H9 (cell line): ENCODE results near the gene CTU2. TPM values are rescaled to one million over a fixed set of nuclear protein-coding genes. Genes with fewer than 3 reads are reported as not detected.

Source experiments
- DNase-seq: peaks from one replicate; pipeline ENCODE4 v3.0.0-alpha.2; 2017
- H2AFZ ChIP-seq: one replicate; pipeline ENCODE4 v1.6.1; 2013; ENCODE audit warnings: mild to moderate bottlenecking, low read length, control low read depth, moderate library complexity
- H2AK5ac ChIP-seq: 2 replicates; pipeline ENCODE4 v1.6.1; 2013; ENCODE audit warnings: low read length, control low read depth, mixed read lengths; ENCODE audit not compliant: insufficient read length
- H2BK120ac ChIP-seq: one replicate; pipeline ENCODE4 v1.6.1; 2013; ENCODE audit warnings: low read depth, mild to moderate bottlenecking, low read length, control low read depth, inconsistent platforms; ENCODE audit not compliant: poor library complexity, severe bottlenecking
- H2BK12ac ChIP-seq: 2 replicates; pipeline ENCODE4 v1.6.1; 2013; ENCODE audit warnings: low read length, control low read depth, mixed read lengths, low read depth; ENCODE audit not compliant: insufficient read length
- H2BK15ac ChIP-seq: 2 replicates; pipeline ENCODE4 v1.6.1; 2013; ENCODE audit warnings: low read depth, low read length, control low read depth
- H2BK20ac ChIP-seq: one replicate; pipeline ENCODE4 v1.6.1; 2013; ENCODE audit warnings: low read depth, mild to moderate bottlenecking, low read length, control low read depth, inconsistent platforms; ENCODE audit not compliant: poor library complexity, severe bottlenecking
- H2BK5ac ChIP-seq: 2 replicates; pipeline ENCODE4 v1.6.1; 2013; ENCODE audit warnings: low read length, control low read depth, mixed read lengths; ENCODE audit not compliant: insufficient read length
- H3K14ac ChIP-seq: 2 replicates; pipeline ENCODE4 v1.6.1; 2013; ENCODE audit warnings: low read length, control low read depth; ENCODE audit not compliant: insufficient read depth
- H3K18ac ChIP-seq: 2 replicates; pipeline ENCODE4 v1.6.1; 2013; ENCODE audit warnings: low read depth, mild to moderate bottlenecking, mixed read lengths, low read length, control low read depth; ENCODE audit not compliant: insufficient read length
- H3K23ac ChIP-seq: 2 replicates; pipeline ENCODE4 v1.6.1; 2013; ENCODE audit warnings: low read length, control low read depth, mixed read lengths, low read depth; ENCODE audit not compliant: insufficient read length
- H3K23me2 ChIP-seq: 2 replicates; pipeline ENCODE4 v1.6.1; 2013; ENCODE audit warnings: low read depth, mild to moderate bottlenecking, mixed read lengths, low read length, control low read depth; ENCODE audit not compliant: insufficient read length, poor library complexity, severe bottlenecking
- H3K27ac ChIP-seq: 2 replicates; pipeline ENCODE4 v1.5.1; 2013; ENCODE audit warnings: low read length, control low read depth, mixed read lengths, low read depth; ENCODE audit not compliant: insufficient read length
- H3K27me3 ChIP-seq: 2 replicates; pipeline ENCODE4 v1.6.1; 2013; ENCODE audit warnings: low read length, control low read depth, inconsistent platforms; ENCODE audit not compliant: insufficient read depth
- H3K4ac ChIP-seq: 2 replicates; pipeline ENCODE4 v1.6.1; 2013; ENCODE audit warnings: low read depth, mild to moderate bottlenecking, control low read depth, inconsistent platforms, low read length, moderate library complexity
- H3K4me1 ChIP-seq: 2 replicates; pipeline ENCODE4 v1.6.1; 2013; ENCODE audit warnings: low read length, control low read depth, inconsistent platforms; ENCODE audit not compliant: insufficient read depth
- H3K4me2 ChIP-seq: 2 replicates; pipeline ENCODE4 v1.6.1; 2013; ENCODE audit warnings: low read length, control low read depth, mixed read lengths; ENCODE audit not compliant: insufficient read length, insufficient read depth
- H3K56ac ChIP-seq: 2 replicates; pipeline ENCODE4 v1.6.1; 2013; ENCODE audit warnings: low read depth, mild to moderate bottlenecking, mixed read lengths, low read length, control low read depth; ENCODE audit not compliant: insufficient read length
- H3K79me1 ChIP-seq: 2 replicates; pipeline ENCODE4 v1.6.1; 2013; ENCODE audit warnings: low read depth, mild to moderate bottlenecking, moderate library complexity, low read length, control low read depth, inconsistent platforms; ENCODE audit not compliant: insufficient read depth, poor library complexity, severe bottlenecking
- H3K79me2 ChIP-seq: 2 replicates; pipeline ENCODE4 v1.6.1; 2013; ENCODE audit warnings: low read length, control low read depth, inconsistent platforms; ENCODE audit not compliant: insufficient read depth
- H3K9ac ChIP-seq: 2 replicates; pipeline ENCODE4 v1.6.1; 2013; ENCODE audit warnings: low read length, control low read depth, mixed read lengths; ENCODE audit not compliant: insufficient read length; ENCODE audit errors: extremely low read depth
- H3K9me3 ChIP-seq: one replicate; pipeline ENCODE4 v1.6.1; 2013; ENCODE audit warnings: low read depth, low read length, inconsistent platforms; ENCODE audit not compliant: control insufficient read depth
- H3T11ph ChIP-seq: one replicate; pipeline ENCODE4 v1.6.1; 2013; ENCODE audit warnings: mild to moderate bottlenecking, low read length, control low read depth, inconsistent platforms
- H4K20me1 ChIP-seq: one replicate; pipeline ENCODE4 v1.6.1; 2013; ENCODE audit not compliant: control insufficient read depth, insufficient read length, insufficient read depth
- H4K5ac ChIP-seq: 2 replicates; pipeline ENCODE4 v1.6.1; 2013; ENCODE audit warnings: low read depth, mild to moderate bottlenecking, mixed read lengths, low read length, control low read depth; ENCODE audit not compliant: insufficient read length
- H4K8ac ChIP-seq: replicated peaks from 2 replicates; pipeline ENCODE4 v1.6.1; 2013; ENCODE audit warnings: low read length, control low read depth, mixed read lengths, low read depth; ENCODE audit not compliant: insufficient read length
- H4K91ac ChIP-seq: 2 replicates; pipeline ENCODE4 v1.6.1; 2013; ENCODE audit warnings: low read depth, mild to moderate bottlenecking, moderate library complexity, mixed read lengths, low read length, control low read depth; ENCODE audit not compliant: insufficient read length
- H3K27ac Mint-ChIP-seq, 3 experiments: 2 replicates in 2 of 3; 3 replicates in 1 of 3; pipeline ENCODE4 v1.8.0; 2020 to 2021; ENCODE audit warnings: mixed read lengths in 3 of 3, mild to moderate bottlenecking in 1 of 3, moderate library complexity in 1 of 3
- H3K27me3 Mint-ChIP-seq: 2 replicates; pipeline ENCODE4 v1.8.0; 2021; ENCODE audit warnings: low read depth, mild to moderate bottlenecking, moderate library complexity, mixed read lengths
- H3K36me3 Mint-ChIP-seq, 3 experiments: 2 replicates in 2 of 3; 3 replicates in 1 of 3; pipeline ENCODE4 v1.8.0; 2020 to 2021; ENCODE audit warnings: low read depth in 3 of 3, mixed read lengths in 3 of 3; ENCODE audit not compliant: insufficient read depth in 1 of 3
- H3K4me1 Mint-ChIP-seq, 2 experiments: 2 replicates each; pipeline ENCODE4 v1.8.0; 2020; ENCODE audit warnings: mixed read lengths in 2 of 2
- H3K4me3 Mint-ChIP-seq, 2 experiments: 2 replicates in 1 of 2; 3 replicates in 1 of 2; pipeline ENCODE4 v1.8.0; 2020 to 2021; ENCODE audit warnings: mild to moderate bottlenecking in 2 of 2, mixed read lengths in 2 of 2, moderate library complexity in 1 of 2
- H3K9me3 Mint-ChIP-seq, 2 experiments: 2 replicates in 1 of 2; 3 replicates in 1 of 2; pipeline ENCODE4 v1.8.0; 2020; ENCODE audit warnings: mild to moderate bottlenecking in 2 of 2, mixed read lengths in 2 of 2, moderate library complexity in 1 of 2
- CTCF ChIP-seq: fragments of 200-600 bp; sonication (generic); conservative IDR thresholded peaks from 3 replicates; pipeline ENCODE4 v1.8.0; 2021; ENCODE audit warnings: antibody characterized with exemption, mild to moderate bottlenecking
- WGBS: extraction: QIAGEN DNeasy Blood & Tissue Kit; methylation state at CpG from one replicate; pipeline ENCODE4 v1.1.7; 2013; ENCODE audit warnings: missing lambda C conversion rate, low lambda C conversion rate, mixed read lengths; ENCODE audit not compliant: insufficient read length; ENCODE audit errors: extremely low coverage; 5-methylcytosine and 5-hydroxymethylcytosine counted together
- total RNA-seq: library from RNA; stranded (reverse); gene quantifications from 2 replicates; pipeline ENCODE4 v1.2.1, GENCODE V29; 2021

Gene CTU2
- total RNA-seq, 1 experiment from 2014 or later: 32.8 TPM

DNA sequence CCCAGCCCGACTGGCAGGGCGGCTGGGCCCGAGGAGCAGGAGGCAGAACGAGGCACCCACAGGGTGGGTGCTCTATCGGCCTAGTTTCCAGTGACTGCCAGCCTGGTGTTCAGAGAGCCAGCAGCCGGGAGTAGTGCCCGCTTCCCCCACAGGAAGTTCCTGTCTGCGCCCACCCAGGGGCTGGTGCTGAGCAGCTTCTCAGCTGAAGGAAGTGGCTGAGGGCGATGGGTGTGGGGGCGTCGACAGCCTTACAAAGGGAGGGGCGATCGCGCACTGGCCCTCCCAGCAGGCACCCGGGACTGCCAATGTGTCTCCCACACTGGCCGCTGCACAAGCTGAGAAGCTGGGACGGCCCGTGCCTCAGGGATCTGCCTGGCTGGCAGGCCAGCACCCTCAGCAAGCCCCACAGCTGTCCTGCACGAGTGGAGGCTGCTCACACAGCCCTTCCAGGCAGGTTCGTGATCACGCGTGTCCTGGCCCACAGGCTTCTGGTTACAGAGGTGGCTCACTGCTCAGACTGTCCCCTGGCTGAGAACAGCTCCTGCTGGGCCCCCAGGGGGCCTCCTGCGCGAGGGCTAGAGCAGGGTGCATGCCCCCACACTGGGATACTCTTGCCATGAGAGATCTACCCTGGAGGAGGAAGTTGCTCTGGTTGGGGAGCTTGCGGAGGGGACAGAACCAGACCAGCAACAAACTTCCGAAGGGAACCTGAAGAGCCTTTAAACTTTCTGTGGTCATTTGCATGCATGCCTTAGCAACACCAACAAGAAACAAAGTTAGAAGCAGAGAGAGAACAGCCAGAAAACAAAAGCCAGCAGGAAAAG is 2.6 kb upstream of the CTU2 start:
- no peaks in the 10 kb centered on the region for H3K27me3 ChIP-seq
- no peak overlapping the region for H4K5ac ChIP-seq
- no peak overlapping the region for H2BK5ac ChIP-seq
- H3K9me3 Mint-ChIP-seq: no peaks in the 10 kb centered on the region; a peak in 1 of 5 replicates
- H3K23me2 ChIP-seq: peaks cover 9% of the 10 kb centered on the region
- no peak overlapping the region for H3K4ac ChIP-seq
- peaks cover 3% of the 10 kb centered on the region; the same call in 1 of the 2 replicates for H3K79me2 ChIP-seq
- H4K20me1 ChIP-seq: no peaks in the 10 kb centered on the region
- H2BK15ac ChIP-seq: no peak overlapping the region
- no peak for DNase-seq
- H2AFZ ChIP-seq: no peak overlapping the region
- H3K36me3 Mint-ChIP-seq: peaks cover 0 to 4% (median 2%) of the 10 kb centered on the region in 3 experiments; a peak in 2 of 7 replicates
- no peak overlapping the region for H4K91ac ChIP-seq
- TF ChIP-seq CTCF: no peak
- H3K4me1 ChIP-seq: peaks cover 4% of the 10 kb centered on the region; the same call in 1 of the 2 replicates
- no peak overlapping the region for H2BK120ac ChIP-seq
- WGBS: no CpG with 5 or more reads among the region's 26 CpGs
- no peak overlapping the region for H4K8ac ChIP-seq
- no peak overlapping the region for H3K56ac ChIP-seq
- H3T11ph ChIP-seq: no peak overlapping the region
- no peak overlapping the region; the same call in 1 of the 2 replicates for H3K14ac ChIP-seq
- H3K27ac Mint-ChIP-seq: peak overlapping the region in 2 of 3 experiments; percentile 17 to 93; a peak in 2 of 7 replicates
- no peak overlapping the region for H3K9ac ChIP-seq
- H2AK5ac ChIP-seq: no peak overlapping the region
- no peak overlapping the region for H3K18ac ChIP-seq
- H3K79me1 ChIP-seq: peaks cover 7% of the 10 kb centered on the region
- no peak overlapping the region for H3K27ac ChIP-seq
- no peak overlapping the region for H2BK12ac ChIP-seq
- H3K4me1 Mint-ChIP-seq: peaks cover 16 to 17% of the 10 kb centered on the region in 2 experiments
- H2BK20ac ChIP-seq: no peak overlapping the region
- no peaks in the 10 kb centered on the region for H3K9me3 ChIP-seq
- peak overlapping the region; percentile 83 to 89; a peak in 4 of 5 replicates for H3K4me3 Mint-ChIP-seq
- H3K4me2 ChIP-seq: no peak overlapping the region
- no peaks in the 10 kb centered on the region for H3K27me3 Mint-ChIP-seq
- H3K23ac ChIP-seq: no peak overlapping the region
